Vagina (tissue), 2 donors: ENCODE measurements around the gene JAK1. TPM values are rescaled to one million over a fixed set of nuclear protein-coding genes. Genes with fewer than 3 reads are reported as not detected.

ENCODE experiments used
- DNase-seq, 2 donors: peaks; one replicate each; pipeline ENCODE4 v3.0.0-alpha.2; 2017; ENCODE audit errors: extremely low spot score in 2 of 2
- H3K27ac ChIP-seq: fragments of 200-600 bp; sonication (generic); one replicate; pipeline ENCODE4 v1.5.1; 2019
- H3K27me3 ChIP-seq: fragments of 200-600 bp; sonication (generic); one replicate; pipeline ENCODE4 v1.5.1; 2019
- H3K36me3 ChIP-seq, 2 donors: fragments of 200-600 bp; sonication (generic); one replicate each; pipeline ENCODE4 v1.5.1; 2017 to 2019
- H3K4me1 ChIP-seq: fragments of 200-600 bp; sonication (generic); one replicate; pipeline ENCODE4 v1.5.1; 2019
- H3K4me3 ChIP-seq, 2 donors: fragments of 200-600 bp; sonication (generic); 1 replicate in 1 of 2; 2 replicates in 1 of 2; pipeline ENCODE4 v1.5.1; 2016 to 2019
- H3K9me3 ChIP-seq: fragments of 200-600 bp; sonication (generic); one replicate; pipeline ENCODE4 v1.5.1; 2019
- CTCF ChIP-seq, 3 experiments: fragments of 450-650 bp in 2 of 3; fragments of 200-600 bp in 1 of 3; sonication (generic) in 1 of 3; IDR thresholded peaks; one replicate each; pipeline ENCODE4 v1.5.1; 2017 to 2019; ENCODE audit warnings: antibody characterized with exemption in 3 of 3, mild to moderate bottlenecking in 2 of 3, moderate library complexity in 2 of 3
- POLR2A ChIP-seq, 2 donors: fragments of 450-650 bp; IDR thresholded peaks; one replicate each; pipeline ENCODE4 v1.6.1; 2017; ENCODE audit warnings: antibody characterized with exemption in 2 of 2, mild to moderate bottlenecking in 2 of 2, moderate library complexity in 2 of 2
- POLR2AphosphoS5 ChIP-seq, 2 donors: sonication (generic); formaldehyde crosslinking; IDR thresholded peaks; one replicate each; pipeline ENCODE4 v1.9.0; 2017; ENCODE audit warnings: antibody characterized with exemption in 2 of 2, mild to moderate bottlenecking in 2 of 2, low read depth in 1 of 2; ENCODE audit not compliant: insufficient read depth in 1 of 2
- intact Hi-C: fragments of 100-400 bp; cut with DNase I; formaldehyde crosslinking; loops from one replicate; pipeline ENCODE4 v1.15.1; 2023
- total RNA-seq: library from RNA; depleted of rRNA; stranded (reverse); fragments of >200 nt; gene quantifications from one replicate; pipeline ENCODE4 v1.2.3, GENCODE V29; 2016

Gene JAK1
- total RNA-seq, 1 donor from 2014 or later: 93.3 TPM

- Histone ChIP-seq H3K9me3 (no peaks in the 10 kb centered on the region), H3K4me3 (no peak overlapping the region), H3K27ac (no peak overlapping the region), H3K27me3 (no peaks in the 10 kb centered on the region), H3K36me3 (peaks cover 0 to 52% of the 10 kb centered on the region in 2 donors), H3K4me1 (no peaks in the 10 kb centered on the region)
- intact Hi-C loops: no loop called here
- TF ChIP-seq POLR2A (IDR thresholded peaks at IDR 0.05): no peak
- TF ChIP-seq POLR2AphosphoS5 (IDR thresholded peaks at IDR 0.05; ENCODE audit: insufficient read depth in 1 of 2, low read depth in 1 of 2): no peak
- TF ChIP-seq CTCF (IDR thresholded peaks at IDR 0.05): no peak
- DNase-seq: peak in 1 of 2 donors; percentile 1
These were observed 88.8 kb downstream of the JAK1 start for GRCh38 chr1:64877598-64877997.

- no peak overlapping the region for H3K4me3 ChIP-seq
- no peaks in the 10 kb centered on the region for H3K9me3 ChIP-seq
- peak in 1 of 2 donors; percentile 10 for DNase-seq
- TF ChIP-seq CTCF (IDR thresholded peaks at IDR 0.05): no peak
- no peak for TF ChIP-seq POLR2A (IDR thresholded peaks at IDR 0.05)
- no peak for TF ChIP-seq POLR2AphosphoS5 (IDR thresholded peaks at IDR 0.05; ENCODE audit: insufficient read depth in 1 of 2, low read depth in 1 of 2)
- no peaks in the 10 kb centered on the region for H3K4me1 ChIP-seq
- H3K27me3 ChIP-seq: no peaks in the 10 kb centered on the region
- no peak overlapping the region for H3K27ac ChIP-seq
- intact Hi-C loops: no loop called here
- H3K36me3 ChIP-seq: peaks cover 0 to 47% of the 10 kb centered on the region in 2 donors
These were observed 89.2 kb downstream of the JAK1 start for GRCh38 chr1:64877151-64877550.

GRCh38 chr1:64875606-64876005 lies 90.7 kb downstream of the JAK1 start:
- peaks cover 0 to 52% of the 10 kb centered on the region in 2 donors for H3K36me3 ChIP-seq
- no peak overlapping the region for H3K4me3 ChIP-seq
- DNase-seq: peak in 1 of 2 donors; percentile 62
- TF ChIP-seq POLR2AphosphoS5 (IDR thresholded peaks at IDR 0.05; ENCODE audit: insufficient read depth in 1 of 2, low read depth in 1 of 2): no peak
- TF ChIP-seq POLR2A (IDR thresholded peaks at IDR 0.05): no peak
- no peak for TF ChIP-seq CTCF (IDR thresholded peaks at IDR 0.05)
- no peaks in the 10 kb centered on the region for H3K27me3 ChIP-seq
- intact Hi-C loops: no loop called here
- no peaks in the 10 kb centered on the region for H3K9me3 ChIP-seq
- H3K27ac ChIP-seq: no peak overlapping the region
- H3K4me1 ChIP-seq: no peaks in the 10 kb centered on the region

- H3K36me3 ChIP-seq: peaks cover 0 to 57% of the 10 kb centered on the region in 2 donors
- no peaks in the 10 kb centered on the region for H3K27me3 ChIP-seq
- H3K4me1 ChIP-seq: no peaks in the 10 kb centered on the region
- H3K9me3 ChIP-seq: no peaks in the 10 kb centered on the region
- no peak for TF ChIP-seq POLR2AphosphoS5 (IDR thresholded peaks at IDR 0.05; ENCODE audit: insufficient read depth in 1 of 2, low read depth in 1 of 2)
- no peak for TF ChIP-seq POLR2A (IDR thresholded peaks at IDR 0.05)
- no peak for TF ChIP-seq CTCF (IDR thresholded peaks at IDR 0.05)
- peak in 1 of 2 donors; percentile 27 for DNase-seq
- H3K4me3 ChIP-seq: no peak overlapping the region
- no peak overlapping the region for H3K27ac ChIP-seq
- intact Hi-C loops: no loop called here
These were observed 91.2 kb downstream of the JAK1 start for GRCh38 chr1:64875101-64875500.

GRCh38 chr1:64874666-64875065 lies 91.7 kb downstream of the JAK1 start:
- no peaks in the 10 kb centered on the region for H3K4me1 ChIP-seq
- H3K36me3 ChIP-seq: peaks cover 0 to 59% of the 10 kb centered on the region in 2 donors
- TF ChIP-seq CTCF (IDR thresholded peaks at IDR 0.05): no peak
- TF ChIP-seq POLR2A (IDR thresholded peaks at IDR 0.05): no peak
- no peak for TF ChIP-seq POLR2AphosphoS5 (IDR thresholded peaks at IDR 0.05; ENCODE audit: insufficient read depth in 1 of 2, low read depth in 1 of 2)
- H3K9me3 ChIP-seq: no peaks in the 10 kb centered on the region
- no peaks in the 10 kb centered on the region for H3K27me3 ChIP-seq
- H3K27ac ChIP-seq: no peak overlapping the region
- no peak overlapping the region for H3K4me3 ChIP-seq
- intact Hi-C loops: no loop called here
- DNase-seq: peak in 1 of 2 donors; percentile 72
